ENCODE measurements around the gene STK24. TPM values are rescaled to one million over a fixed set of nuclear protein-coding genes. Genes with fewer than 3 reads are reported as not detected.
A peak's percentile ranks its signal among the peaks of the same experiment; 100 is the strongest.

STK24 gene
- total and polyA plus RNA-seq, 10 of the 15 experiments (the other 5 are each of a cell fraction or from before 2014, with no cell fraction given), result 7.5 to 115 (median 52.9) TPM

DNA sequence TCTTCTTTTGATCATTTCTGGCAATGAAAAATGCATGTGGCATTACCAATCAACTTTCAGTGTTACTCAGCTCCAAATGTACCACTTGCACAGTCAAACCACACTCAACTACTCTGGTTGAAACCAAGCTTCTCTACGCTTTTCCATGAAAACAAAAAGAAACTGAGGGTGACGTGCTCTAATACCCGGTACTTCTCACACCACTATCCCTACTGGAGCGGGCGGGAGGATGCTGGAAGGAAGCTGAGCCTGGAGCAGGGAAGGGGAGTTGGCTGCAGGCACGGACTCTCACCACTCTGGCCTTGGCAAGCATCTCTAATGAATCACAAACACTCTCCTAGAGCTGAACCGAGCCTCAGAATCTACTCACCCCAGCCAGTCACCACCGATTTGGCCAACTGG is 48.2 kb downstream of the STK24 start:
- 30% methylated on average over 8 of the region's 8 CpGs for WGBS (ENCODE audit: insufficient coverage, insufficient replicate concordance, low lambda C conversion rate, missing lambda C conversion rate)
- Histone ChIP-seq H3K4me1 (ENCODE audit: control insufficient read depth, insufficient read depth, low read length) (peaks cover 59% of the 10 kb centered on the region), H3K79me2 (ENCODE audit: control insufficient read depth, insufficient read depth, low read length) (peaks cover 96% of the 10 kb centered on the region), H2AFZ (ENCODE audit: control insufficient read depth, low read depth, low read length) (no peak overlapping the region), H3K27me3 (replicated peaks in 1 of 2; ENCODE audit: control insufficient read depth in 2 of 2, insufficient read depth in 2 of 2, low read length in 1 of 2) (no peaks in the 10 kb centered on the region), H3K36me3 (ENCODE audit: control insufficient read depth in 2 of 2, insufficient read depth in 2 of 2, low read length in 1 of 2) (peaks cover 0 to 2% of the 10 kb centered on the region in 2 experiments; a peak in 1 of 4 replicates), H3K9me3 (replicated peaks; ENCODE audit: control insufficient read depth, insufficient read depth, low read length) (no peaks in the 10 kb centered on the region), H3K27ac (ENCODE audit: control insufficient read depth, insufficient read depth) (0 out of 2 replicates have a peak overlapping the region, but pooled peaks have one; percentile 16), H3K4me3 (no peak overlapping the region), H3K9ac (ENCODE audit: control insufficient read depth, insufficient read depth, low read length) (no peak overlapping the region), H4K20me1 (ENCODE audit: control insufficient read depth, insufficient read depth) (peaks cover 20% of the 10 kb centered on the region; the same call in 1 of the 2 replicates), H3K4me2 (ENCODE audit: control insufficient read depth, insufficient read depth) (peak overlapping the region; percentile 62)
- no TSS peak for BruUV-seq (replicated peaks)
- ChIA-PET RAD21 (ENCODE audit: unreplicated experiment) (interaction anchor here (0.7 to 1.8 kb wide), 6 partner anchors 12 to 514 kb away, joined by 3 to 7 read pairs (median 4); no protein-coding TSS in a partner anchor), SMC1A (ENCODE audit: uncharacterized antibody, unreplicated experiment) (interaction anchor here (0.8 to 4.3 kb wide), 13 partner anchors 9 to 124 kb away, joined by 3 to 22 read pairs (median 4); no protein-coding TSS in a partner anchor), POLR2A (interaction anchor here (1.9 to 2.0 kb wide), 2 partner anchors 12 to 24 kb away, joined by 5 to 11 read pairs; no protein-coding TSS in a partner anchor), CTCF (interaction anchor here (0.8 to 1.5 kb wide), 6 partner anchors 9 to 62 kb away, joined by 3 to 7 read pairs (median 4); no protein-coding TSS in a partner anchor)
- peak; percentile 23 for ATAC-seq
- in situ Hi-C loops (cut with MboI), result no loop called here
- no peak for DNase-seq (ENCODE audit: low read depth, low spot score)
- intact Hi-C loops (cut with micrococcal nuclease; ENCODE audit: unreplicated experiment), result no loop called here
- no peak for FAIRE-seq
- TF ChIP-seq GABPA (IDR thresholded peaks at IDR 0.05; ENCODE audit: low read depth), result no peak
- TF ChIP-seq TCF12 (IDR thresholded peaks at IDR 0.05; ENCODE audit: low read depth, low read length), result no peak
- no peak for TF ChIP-seq CTCF (IDR thresholded peaks at IDR 0.05 in 2 of 3, conservative IDR thresholded peaks at IDR 0.05 in 1 of 3; ENCODE audit: control insufficient read depth in 2 of 3, extremely low read depth in 1 of 3, insufficient read depth in 1 of 3, low read depth in 3 of 3, low read length in 3 of 3)
- TF ChIP-seq JUND (IDR thresholded peaks at IDR 0.05; ENCODE audit: low read depth, low read length), result no peak
- TF ChIP-seq, protein P1, sequence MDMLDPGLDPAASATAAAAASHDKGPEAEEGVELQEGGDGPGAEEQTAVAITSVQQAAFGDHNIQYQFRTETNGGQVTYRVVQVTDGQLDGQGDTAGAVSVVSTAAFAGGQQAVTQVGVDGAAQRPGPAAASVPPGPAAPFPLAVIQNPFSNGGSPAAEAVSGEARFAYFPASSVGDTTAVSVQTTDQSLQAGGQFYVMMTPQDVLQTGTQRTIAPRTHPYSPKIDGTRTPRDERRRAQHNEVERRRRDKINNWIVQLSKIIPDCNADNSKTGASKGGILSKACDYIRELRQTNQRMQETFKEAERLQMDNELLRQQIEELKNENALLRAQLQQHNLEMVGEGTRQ (IDR thresholded peaks at IDR 0.05; ENCODE audit: borderline replicate concordance, low read depth, low read length), result no peak
- no peak for TF ChIP-seq ZSCAN29 (IDR thresholded peaks at IDR 0.05)
- no peak for TF ChIP-seq SIN3A (IDR thresholded peaks at IDR 0.05; ENCODE audit: low read depth, low read length)
- no peak for TF ChIP-seq POU2F2 (IDR thresholded peaks at IDR 0.05; ENCODE audit: borderline replicate concordance, low read depth, low read length)
- no peak for TF ChIP-seq PKNOX1 (IDR thresholded peaks at IDR 0.05)
- TF ChIP-seq ZNF592 (IDR thresholded peaks at IDR 0.05), result no peak
- TF ChIP-seq ZBTB4 (CRISPR knock-in tag; IDR thresholded peaks at IDR 0.05), result no peak
- no peak for TF ChIP-seq ASH2L (IDR thresholded peaks at IDR 0.05; ENCODE audit: borderline replicate concordance, low read depth)
